Esophagus mucosa (tissue), 1 donor: ENCODE data around the gene RUSC1. TPM values are rescaled to one million over a fixed set of nuclear protein-coding genes. Genes with fewer than 3 reads are reported as not detected.

Experiments used
- ATAC-seq: fragments of 200-7000 bp; cut with Tn5 transposase; one replicate; pipeline ENCODE4 v1.9.1; 2020
- total RNA-seq: library from RNA; stranded (reverse); gene quantifications from one replicate; pipeline ENCODE4 v1.2.4, GENCODE V29; 2023
- donor health status: DM: yes; HTN: yes; CAD: no.

The RUSC1 gene
- total RNA-seq, 1 donor from 2014 or later, result 40.7 TPM

- peak; percentile 68 for ATAC-seq
Observed at GRCh38 chr1:155295183-155295941, 25.3 kb upstream of the RUSC1 start.

GRCh38 chr1:155295942-155296267, 24.8 kb upstream of the RUSC1 start:
- ATAC-seq, result peak; percentile 54

GRCh38 chr1:155296661-155297060, 24.0 kb upstream of the RUSC1 start:
- no peak for ATAC-seq

- ATAC-seq, result no peak
Observed at GRCh38 chr1:155297384-155297783, 23.3 kb upstream of the RUSC1 start.

GRCh38 chr1:155300024-155300423, 20.7 kb upstream of the RUSC1 start:
- ATAC-seq, result no peak

- ATAC-seq, result no peak
Observed at GRCh38 chr1:155300553-155301329, 20.0 kb upstream of the RUSC1 start.

GRCh38 chr1:155301342-155301841, 19.3 kb upstream of the RUSC1 start, which contains the start of gene PKLR:
PKLR (minus strand) TSS chr1:155301438; CDS start chr1:155301395, 43 bp downstream.
- no peak for ATAC-seq

- no peak for ATAC-seq
Observed at GRCh38 chr1:155304558-155305063, 16.1 kb upstream of the RUSC1 start.

GRCh38 chr1:155305881-155306391, 14.8 kb upstream of the RUSC1 start:
- no peak for ATAC-seq

- no peak for ATAC-seq
Observed at GRCh38 chr1:155307247-155307740, 13.4 kb upstream of the RUSC1 start.

- peak; percentile 99 for ATAC-seq
Observed at GRCh38 chr1:155308493-155309422, 11.9 kb upstream of the RUSC1 start, which contains the start of gene FDPS. FDPS (plus strand) TSS chr1:155308866; CDS start chr1:155309790, 924 bp downstream.

GRCh38 chr1:155309423-155310021, 11.2 kb upstream of the RUSC1 start:
- ATAC-seq, result peak; percentile 4

GRCh38 chr1:155313261-155313660, 7.4 kb upstream of the RUSC1 start:
- no peak for ATAC-seq

GRCh38 chr1:155316922-155317321, 3.8 kb upstream of the RUSC1 start:
- ATAC-seq, result no peak

- no peak for ATAC-seq
Observed at GRCh38 chr1:155318082-155318481, 2.6 kb upstream of the RUSC1 start.

GRCh38 chr1:155319536-155319935, 1.2 kb upstream of the RUSC1 start:
- ATAC-seq, result no peak

GRCh38 chr1:155320252-155320651, 442 bp upstream of the RUSC1 start:
- no peak for ATAC-seq

- no peak for ATAC-seq
Observed at GRCh38 chr1:155321639-155322503, 1.2 kb downstream of the RUSC1 start.

GRCh38 chr1:155322571-155322952, 1.9 kb downstream of the RUSC1 start:
- no peak for ATAC-seq

GRCh38 chr1:155322953-155323728, 2.4 kb downstream of the RUSC1 start:
- peak; percentile 53 for ATAC-seq
